Femur (tissue), 1 donor: Measurements from ENCODE around the gene ZNF492.
"Not testable (repeated sequence)": the region's sequence is repeated elsewhere in the genome, so short reads cannot be mapped to it uniquely, and the experiment has no call there.

Source experiments
- DNase-seq: peaks from one replicate; pipeline ENCODE4 v3.0.0-alpha.2; 2017

The ZNF492 gene

DNA sequence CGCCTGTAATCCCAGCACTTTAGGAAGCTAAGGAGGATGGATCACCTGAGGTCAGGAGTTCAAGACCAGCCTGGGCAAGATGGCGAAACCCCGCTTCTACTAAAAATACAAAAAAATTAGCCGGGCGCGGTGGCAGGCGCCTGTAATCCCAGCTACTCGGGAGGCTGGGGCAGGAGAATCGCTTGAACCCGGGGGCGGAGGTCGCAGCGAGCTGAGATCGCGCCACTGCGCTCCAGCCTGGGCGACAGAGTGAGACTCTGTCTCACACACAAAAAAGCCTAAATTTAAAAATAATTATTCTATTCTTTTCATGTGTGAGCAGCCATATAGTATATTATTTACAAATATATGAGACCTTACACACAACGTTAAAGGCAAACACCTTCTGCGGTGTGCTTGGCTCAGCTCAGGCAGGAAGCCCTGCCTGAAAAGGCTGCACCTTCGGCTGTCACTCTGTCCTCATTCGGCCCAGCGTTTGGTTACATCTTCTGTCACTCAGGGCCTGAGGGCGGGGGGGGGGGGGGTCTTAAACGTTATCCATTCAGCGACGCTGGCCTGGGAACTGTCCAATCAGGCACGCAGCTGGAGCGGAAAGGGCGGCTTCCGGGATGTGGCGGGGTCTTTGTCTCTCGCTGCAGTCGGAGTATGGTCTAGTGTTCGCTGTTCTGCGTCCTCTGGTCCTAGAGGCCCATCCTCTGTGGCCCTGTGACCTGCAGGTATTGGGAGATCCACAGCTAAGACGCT lies at the start of gene ZNF492:
TSS of gene ZNF492 (plus strand) at position 619 of the 744 bp plus-strand sequence. CDS start 19,076 bp downstream, outside the sequence.
- DNase-seq, result peak; percentile 96

DNA sequence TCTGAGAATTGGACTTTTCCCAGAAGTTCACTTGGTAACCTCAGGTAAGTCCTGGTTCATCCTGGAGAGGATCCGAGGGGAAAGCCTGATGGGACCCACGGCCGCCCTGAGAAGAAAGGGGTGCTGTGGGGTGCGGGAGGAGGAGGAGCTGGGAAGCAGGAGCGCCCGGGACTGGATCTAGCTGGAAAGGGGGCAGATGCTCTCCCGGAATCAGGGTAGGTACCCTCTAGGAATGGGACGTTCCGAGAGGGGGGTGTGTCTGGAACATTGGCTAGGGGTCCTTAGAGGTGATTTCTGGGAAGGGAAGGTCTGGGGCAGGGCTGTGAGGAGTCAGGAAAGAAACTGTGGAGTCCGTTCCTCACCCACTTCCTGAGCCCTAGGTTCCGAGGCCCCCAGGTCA lies 38.7 kb upstream of the ZNF492 start:
- DNase-seq, result no peak

DNA sequence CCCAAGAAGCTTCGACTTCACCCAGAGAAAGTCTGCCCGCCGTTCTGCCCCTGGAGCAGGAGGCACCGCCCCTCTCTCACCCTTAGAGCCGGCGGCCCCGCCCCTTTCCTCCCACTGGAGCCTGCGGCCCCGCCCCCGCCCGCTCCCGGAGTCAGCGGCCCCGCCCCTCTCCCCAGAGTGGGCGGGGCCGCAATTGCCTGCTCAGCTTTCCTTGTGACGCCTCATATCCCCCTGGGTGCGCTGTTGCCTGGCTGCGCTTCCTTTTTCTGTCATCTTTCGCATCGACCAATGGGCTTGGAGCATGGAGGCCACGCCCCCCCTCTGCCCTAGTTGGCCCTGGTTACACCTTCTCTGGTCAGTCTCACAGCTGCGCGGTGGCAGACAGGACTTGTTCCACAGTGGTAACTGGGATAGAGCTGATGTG lies 38.2 kb upstream of the ZNF492 start:
- DNase-seq, result no peak

DNA sequence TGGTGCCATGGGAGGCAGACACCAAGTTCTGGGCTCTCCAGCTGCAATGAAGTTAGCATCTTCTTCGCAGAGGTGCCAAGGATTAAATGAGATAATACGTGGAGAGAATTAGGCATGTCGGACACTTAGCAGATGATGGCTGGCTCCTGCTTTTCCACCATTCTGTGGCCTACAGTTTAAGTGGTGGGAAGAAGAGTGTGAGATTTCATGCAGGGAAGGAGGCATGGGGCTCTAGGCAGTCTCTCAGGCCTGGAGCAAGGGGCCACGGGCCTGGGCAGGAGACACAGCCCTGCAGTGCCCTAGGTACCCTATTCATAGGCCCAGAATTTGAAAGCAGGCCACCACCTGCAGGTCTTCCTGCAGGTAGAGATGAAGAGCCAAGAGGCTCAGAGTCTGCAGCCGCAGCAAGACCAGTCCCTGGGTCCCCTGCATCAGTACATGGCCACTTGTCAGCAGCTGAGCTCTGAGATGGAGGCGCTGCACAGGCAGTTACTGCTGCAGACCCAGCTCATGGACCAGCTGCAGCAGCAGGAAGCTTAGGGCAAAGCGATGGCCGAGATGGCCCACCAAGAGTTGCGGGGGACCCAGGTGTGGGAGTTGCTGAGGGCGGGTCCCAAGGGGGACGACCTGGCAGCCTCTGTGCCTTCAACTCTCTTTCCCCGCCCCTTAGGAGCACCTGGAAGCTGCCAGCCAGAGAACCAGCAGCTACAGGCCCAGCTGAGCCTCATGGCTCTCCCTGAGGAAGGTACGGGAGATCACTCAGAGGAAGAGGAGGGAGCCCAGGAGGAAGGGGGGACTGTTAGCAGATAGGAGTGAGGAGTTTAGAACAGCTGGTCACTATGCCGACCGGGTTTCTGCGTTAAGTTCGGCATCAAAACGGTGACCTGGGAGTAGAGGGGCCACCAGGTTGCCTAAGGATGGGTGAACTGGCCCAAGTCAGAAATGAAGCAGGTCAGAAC lies 33.2 kb upstream of the ZNF492 start:
- no peak for DNase-seq

DNA sequence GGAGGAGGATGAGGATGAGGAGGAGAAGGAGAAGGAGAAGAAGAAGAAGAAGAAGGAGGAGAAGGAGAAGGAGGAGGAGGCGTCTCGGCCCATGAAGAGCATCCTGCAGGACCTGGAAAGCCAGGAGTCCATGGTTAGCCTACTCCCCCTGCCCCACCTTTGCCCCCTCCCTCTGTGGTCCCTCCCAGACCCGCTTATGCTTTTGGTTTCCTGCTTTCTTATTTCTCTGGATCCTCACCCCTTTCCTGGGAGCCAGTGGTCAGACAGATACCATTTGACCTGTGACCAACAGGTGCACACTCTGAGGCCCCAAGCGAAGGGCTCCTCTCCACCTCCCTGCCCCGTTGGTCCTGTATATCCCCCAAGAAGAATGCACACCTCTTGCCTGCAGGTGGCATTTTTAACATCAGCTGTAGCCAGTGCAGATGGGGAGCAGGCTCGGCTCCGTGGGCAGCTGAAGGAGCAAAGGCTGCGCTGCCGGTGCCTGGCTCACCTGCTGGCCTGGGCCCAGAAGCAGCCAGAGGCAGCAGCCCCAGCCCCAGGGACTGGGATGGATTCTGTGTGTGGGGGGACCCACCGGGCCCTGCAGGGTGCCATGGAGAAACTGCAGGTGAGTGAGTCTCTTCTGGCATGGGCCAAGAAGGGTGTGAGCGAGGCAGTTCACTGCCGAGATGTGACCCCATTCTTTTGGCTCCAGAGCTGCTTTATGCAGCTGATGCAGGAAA lies 32.1 kb upstream of the ZNF492 start:
- no peak for DNase-seq

DNA sequence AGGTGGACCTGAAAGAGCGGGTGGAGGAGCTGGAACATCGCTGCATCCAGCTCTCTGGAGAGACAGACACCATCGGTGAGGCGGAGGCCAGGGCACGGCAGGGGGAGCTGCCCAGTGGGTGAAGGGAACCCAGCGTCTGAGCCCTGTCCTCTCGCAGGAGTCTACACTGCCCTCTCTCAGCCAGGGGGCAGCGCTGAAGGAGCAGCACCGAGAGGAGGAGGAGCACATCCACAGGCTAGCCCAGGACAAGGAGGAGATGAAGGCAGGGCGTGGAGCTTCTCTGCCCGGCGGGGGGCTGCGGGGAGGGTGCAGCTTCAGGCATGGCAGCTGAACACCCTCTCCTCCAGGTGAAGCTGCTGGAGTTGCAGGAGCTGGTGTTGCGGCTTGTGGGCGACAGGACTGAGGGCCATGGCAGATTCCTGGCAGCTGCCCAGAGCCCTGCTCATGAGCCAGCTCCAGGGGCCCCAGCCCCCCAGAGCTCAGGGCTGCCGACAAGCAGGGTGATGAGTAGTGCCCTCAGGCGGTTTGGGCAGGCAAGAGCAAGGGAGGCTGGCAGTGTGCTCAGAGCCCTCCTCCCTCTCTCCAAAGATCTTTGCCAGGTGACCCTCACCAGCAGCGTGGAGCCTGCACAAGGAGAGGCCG lies 31.4 kb upstream of the ZNF492 start:
- DNase-seq, result no peak

DNA sequence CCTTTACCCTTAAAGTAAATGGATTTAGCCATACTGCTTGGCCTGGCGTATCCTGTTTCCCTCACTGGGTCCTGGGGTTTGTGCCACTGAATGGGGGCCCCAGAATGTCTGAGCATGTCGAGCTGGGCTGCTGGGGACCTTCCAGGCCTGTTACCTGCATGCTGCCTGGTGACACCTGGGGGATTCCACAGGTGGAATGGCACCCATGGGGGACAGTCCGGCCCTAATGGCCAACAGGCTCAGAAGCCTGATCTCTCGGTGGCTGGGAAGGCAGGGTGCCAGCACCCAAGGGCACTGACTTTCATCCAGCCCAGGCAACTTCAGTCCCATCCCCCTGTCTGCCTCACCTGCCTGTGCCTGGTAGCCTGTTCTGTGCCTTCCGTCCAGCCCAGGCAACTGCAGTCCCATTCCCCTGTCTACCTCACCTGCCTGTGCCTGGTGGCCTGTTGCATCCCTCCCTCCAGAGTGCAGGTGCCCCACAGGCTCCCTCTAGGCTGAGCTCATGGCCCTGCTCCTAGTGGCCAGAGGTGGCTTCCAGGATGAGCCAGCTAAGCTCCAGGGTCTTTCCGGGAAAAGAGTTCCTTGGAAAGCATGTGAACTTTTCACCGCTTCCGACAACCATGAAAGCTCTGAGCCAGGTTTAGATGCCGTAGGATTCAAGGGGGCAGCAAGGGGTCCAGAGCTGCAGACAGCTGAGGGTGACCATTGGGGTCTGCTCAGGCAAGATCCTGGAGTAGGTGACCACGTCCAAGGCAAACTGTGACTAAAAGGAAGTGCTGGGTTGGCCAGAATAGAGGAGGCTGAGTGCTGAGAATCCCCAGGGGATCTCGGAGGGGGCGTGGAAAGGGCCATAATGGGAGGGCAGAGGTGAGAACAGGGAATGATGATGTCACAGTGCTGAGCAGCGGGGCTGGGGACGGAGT lies 30.3 kb upstream of the ZNF492 start:
- no peak for DNase-seq

DNA sequence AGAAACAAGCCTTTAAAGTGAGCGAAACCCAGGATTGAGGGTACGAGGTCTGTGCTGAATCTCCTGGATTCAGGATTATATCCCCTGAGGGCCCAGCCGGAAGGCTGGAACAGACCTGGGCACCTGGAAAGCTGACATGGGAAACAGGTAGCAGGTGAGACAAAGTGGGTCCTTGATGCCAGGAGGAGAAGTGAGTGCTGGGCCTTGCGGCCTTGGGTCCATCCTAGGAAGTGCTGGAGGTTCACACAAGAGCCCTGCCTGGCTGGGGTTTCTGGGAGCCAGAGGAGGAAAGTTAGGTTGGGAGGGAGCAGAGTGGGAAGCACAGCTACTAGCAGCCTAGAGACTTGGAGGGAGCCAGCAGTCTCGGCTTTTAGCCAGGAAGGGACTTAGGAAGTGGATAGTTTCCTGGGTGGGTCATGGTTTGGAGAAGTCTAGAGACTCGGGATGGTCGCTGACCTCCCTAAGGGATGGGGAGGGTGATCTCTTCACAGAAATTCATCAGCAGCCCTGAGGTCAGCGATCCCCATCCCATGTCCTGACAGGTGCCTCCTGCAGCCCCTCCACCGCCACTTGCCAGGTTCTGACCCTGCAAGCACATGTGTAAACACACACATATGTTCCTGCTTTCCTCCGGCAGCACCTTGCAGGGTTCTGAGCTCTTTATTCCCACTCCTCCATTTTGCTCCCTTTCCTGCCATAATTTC lies 29.4 kb upstream of the ZNF492 start:
- no peak for DNase-seq

DNA sequence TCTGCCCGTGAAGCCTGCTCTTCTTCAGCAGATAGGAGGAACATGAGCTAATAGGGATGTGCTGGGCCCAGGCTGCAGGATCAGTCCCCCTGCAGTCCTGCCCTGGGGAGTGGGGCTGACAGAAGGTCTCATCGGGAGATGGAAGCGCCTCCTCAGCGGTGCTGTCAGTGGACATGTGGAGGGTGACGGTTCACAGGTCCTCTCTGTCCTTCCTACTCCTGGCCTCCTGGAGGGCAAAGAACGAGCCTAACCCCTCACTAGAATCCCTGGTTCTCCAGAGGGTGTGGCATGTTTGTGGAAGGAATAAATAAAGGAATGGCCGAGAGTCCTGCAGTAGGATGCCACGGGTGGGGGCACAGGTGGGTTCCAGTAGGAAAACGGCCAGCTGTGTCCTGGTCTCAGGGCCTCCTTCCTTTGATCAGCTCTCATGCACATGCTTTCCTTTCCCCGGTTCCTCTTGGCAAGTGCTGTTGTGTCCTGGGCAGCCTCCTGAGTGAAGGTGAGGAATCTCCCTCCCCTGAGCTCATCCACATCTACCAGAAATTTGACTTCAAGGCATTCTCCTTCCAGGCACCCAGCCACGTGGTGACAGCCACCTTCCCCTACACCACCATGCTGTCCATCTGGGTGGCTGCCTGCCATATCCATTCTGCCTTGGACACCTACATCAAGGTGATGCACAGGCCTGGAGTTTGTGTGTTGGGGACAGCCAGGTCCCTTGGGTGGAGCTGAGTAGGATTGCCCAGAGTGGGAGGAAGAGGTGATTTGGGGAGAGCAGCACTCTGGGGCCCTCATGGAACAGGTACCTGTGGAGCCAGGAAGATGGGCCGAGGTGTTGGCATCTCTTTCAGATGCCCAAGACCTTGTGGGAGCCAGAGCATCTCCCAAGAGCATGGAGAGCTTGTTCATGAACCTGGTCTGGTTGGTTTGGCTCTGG lies 28.6 kb upstream of the ZNF492 start:
- no peak for DNase-seq

DNA sequence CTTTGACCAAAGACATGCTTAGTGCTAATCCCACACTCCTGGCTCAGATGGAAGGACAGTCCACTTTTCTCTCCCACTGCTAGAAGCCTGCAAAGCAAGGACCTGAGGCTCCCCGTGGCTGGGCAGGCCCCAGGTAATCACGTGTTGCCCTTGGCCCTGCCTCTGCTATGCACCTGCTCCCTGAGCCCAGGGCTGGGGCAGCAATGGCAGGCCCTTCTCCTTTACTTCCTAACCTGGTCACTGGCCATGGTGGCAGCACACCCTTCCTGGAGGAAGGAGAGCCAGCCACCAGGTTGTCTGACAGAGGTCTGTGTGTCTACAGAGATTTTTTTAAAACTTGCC lies 27.9 kb upstream of the ZNF492 start:
- no peak for DNase-seq

DNA sequence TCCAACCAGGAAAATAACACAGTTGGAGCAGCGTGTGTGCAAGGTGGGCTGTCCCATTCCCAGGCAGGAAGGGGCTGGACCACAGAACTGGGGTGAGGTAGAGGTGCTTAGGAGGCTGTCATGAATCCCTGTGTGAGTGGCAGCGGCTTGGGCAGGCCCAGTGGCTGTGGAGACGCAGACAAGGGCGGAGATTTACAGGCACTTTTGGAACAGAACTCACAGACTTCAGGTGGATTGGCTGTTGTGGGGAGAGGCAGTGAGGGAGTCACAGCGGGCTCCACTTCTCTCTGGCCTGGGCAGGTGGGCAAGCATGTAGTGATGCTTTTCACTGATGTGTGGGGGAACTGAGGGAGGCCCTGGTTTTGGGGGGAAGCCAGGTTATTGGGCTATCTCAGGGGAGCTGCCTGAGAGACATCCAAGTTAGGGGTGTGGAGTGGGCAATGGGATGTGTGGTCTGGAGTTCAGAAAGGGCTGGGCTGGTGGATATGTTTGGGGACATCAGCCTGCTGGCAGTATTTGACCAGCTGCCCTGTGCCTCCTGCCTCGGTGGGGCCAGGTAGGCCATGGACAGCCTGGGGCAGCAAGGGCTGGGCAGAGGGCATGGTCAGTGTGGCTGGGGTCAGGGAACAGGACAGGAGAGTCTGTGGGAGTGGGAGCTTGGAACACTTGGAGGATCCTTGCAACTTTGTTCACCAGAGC lies 27.0 kb upstream of the ZNF492 start:
- no peak for DNase-seq

DNA sequence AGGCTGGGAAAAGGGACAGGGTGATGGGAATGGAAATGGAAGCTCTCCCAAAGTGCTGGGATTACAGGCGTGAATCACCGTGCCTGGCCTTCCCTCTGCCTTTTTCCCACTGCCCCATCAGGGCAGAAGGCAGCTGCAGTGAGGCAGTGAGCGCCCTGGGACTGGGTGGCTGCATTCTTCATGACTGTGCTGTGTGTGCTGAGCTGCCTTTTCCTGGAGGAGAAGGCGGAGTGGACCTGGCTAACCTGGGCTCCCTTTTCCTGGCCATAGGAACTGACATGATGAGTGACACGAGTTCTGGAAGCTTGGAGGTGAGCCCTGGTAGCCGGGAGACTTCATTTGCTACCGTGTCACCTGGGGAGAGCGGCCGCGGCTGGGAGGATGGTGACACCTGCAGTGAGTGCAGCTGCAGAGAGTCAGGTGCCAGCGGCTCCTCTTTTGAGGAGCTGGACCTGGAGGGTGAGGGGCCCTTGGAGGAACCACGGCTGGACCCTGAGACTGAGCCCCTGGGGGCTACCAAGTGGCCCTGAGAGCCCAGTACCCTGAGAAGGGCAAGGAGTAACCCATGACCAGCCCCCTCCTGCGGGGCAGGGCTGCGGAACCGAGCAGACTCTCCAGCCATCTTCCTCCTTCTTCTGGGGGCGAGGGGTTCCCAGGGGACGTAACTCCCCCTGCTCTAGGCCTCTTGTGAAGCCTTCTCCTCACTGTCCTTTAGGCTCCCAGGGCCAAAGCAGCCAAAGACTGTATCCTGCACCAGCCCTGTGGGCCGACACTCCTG lies 26.3 kb upstream of the ZNF492 start:
- DNase-seq, result no peak

DNA sequence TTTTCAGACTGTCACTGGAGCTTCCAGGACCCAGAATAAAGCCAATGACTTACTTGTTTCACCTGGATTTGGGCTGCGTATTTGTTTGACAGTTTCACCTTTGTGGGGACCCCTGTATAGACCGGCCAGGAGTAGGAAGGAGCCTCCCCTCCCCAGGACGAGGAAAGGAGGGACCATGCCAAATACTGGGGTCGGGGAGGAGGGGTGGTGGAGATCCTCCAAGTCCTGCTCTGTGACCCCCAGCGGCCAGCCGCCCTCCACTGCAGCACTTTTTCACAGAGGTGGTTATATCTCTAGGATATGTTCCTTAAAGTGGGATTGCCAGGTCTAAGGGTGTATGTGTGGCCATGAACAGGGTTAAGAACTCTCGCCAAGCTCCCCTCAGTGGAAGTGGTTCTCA lies 25.7 kb upstream of the ZNF492 start:
- DNase-seq, result no peak

DNA sequence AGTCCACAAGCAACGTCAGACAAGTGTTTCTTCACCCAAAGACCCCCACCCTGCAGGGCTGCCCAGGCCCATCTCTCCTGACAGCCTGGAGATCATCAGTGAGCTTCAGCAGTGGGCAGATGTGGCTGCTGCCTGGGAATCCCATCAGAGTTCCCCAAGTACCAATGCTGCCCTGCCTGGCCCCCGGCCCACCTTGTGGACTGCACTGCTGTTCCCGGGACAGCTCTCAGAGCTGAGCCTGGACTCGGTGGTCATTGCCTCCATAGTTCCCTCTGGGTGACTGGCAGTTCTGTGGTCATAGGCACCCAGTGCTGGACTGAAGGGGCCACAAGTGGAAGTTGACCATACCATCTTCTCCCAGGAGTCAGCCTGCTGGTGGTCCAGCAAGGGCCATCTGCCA lies 24.5 kb upstream of the ZNF492 start:
- DNase-seq, result no peak

DNA sequence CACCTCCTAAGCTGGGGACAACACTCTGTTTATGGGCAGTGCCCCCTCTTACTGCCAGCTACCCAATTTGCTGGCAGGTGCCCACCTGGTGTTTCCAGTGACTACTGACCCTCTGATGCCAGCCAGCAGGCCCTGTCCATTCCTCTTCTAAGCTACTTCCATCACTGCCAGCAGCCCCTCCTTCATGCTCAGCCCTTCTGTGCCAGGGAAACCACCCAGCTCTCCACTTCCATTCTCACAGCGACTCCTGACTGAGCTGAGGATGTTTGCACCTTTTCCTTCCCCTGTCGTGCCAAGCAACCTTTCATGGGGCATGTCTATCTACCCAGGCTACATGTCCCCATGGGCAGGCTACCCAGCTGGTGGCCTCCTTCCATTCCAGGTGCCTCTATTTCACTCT lies 24.0 kb upstream of the ZNF492 start:
- DNase-seq, result no peak

DNA sequence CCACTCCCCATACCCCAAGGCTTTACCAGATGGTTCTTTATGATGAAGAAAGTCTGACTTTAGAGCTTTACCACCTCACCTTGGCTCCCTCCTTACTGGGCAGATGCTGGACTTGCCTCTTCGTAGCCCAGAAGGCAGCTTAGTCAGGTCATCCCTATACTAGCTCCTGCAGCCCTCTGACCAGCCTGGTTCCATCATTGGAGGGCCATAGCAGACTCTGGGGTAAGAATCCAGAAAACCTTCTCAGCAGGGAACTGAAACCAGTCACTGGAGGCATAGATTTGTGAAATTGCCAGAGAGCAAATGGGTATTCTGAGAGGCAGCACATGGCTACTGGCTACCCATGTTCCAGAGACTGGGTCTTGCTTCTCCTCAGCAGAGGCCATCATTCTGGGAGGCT lies 21.8 kb upstream of the ZNF492 start:
- DNase-seq, result no peak

DNA sequence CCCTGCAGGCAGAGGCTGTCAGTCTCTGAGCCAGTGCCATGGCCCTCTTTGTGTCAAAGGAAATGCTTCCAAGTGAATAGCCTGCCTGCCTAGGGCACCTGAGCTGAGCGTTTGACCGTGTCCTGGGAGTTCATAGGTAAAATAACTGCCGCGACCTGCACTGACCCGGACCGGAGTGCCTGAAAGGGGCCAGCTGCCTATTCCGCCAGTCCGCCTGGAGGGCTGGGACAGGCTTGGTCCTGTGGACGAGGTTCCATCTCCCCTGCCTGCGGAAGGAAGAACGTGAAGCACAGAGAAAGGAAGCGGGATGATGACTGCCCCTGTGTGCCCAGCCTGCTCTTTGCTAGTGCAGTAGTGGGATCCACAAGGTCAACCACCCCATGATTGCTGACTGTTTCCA lies 17.5 kb upstream of the ZNF492 start:
- DNase-seq, result no peak

DNA sequence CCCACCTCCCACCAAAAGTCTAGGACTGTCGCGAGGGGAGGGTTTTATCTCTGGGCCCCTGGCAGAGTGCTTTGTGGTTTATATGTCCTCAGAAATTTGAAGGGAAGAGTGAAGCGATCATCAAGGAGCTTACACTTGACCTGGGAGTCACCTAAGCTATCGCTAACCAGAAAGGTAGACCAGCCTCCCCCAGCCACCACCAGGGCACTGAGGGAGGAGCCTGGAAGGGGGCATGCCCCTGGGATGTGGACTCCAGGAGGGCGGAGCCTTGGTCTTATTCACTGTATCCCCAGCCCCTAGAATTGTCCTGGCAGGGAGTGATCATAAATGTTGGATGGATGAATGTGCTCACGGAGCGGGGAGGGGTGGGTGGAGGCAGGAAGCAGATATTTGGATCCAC lies 16.9 kb upstream of the ZNF492 start:
- DNase-seq, result not testable (repeated sequence)
